NK-92 treated with Interleukin-12 subunit alpha and Interleukin-12 subunit beta, amount 100 ng/mL, for 24 hours (cell line): Measurements from ENCODE around the gene ABCC8.

Experiments used
- DNase-seq: peaks from one replicate; lab custom pipeline; 2025; lab: John Stamatoyannopoulos, UW

ABCC8 gene

GRCh38 chr11:17476317-17477083 lies at the start of gene ABCC8:
ABCC8 (minus strand) TSS chr11:17476845; CDS start chr11:17476776, 69 bp downstream.
- no peak for DNase-seq

GRCh38 chr11:17526326-17526725 lies 49.7 kb upstream of the ABCC8 start:
- DNase-seq: no peak

- DNase-seq: no peak
These were observed 48.9 kb upstream of the ABCC8 start for GRCh38 chr11:17525570-17525969.

GRCh38 chr11:17524221-17524620 lies 47.6 kb upstream of the ABCC8 start:
- no peak for DNase-seq

- DNase-seq: no peak
These were observed 46.0 kb upstream of the ABCC8 start for GRCh38 chr11:17522655-17523054.

- no peak for DNase-seq
These were observed 44.7 kb upstream of the ABCC8 start for GRCh38 chr11:17521106-17521900.

GRCh38 chr11:17519061-17519885 lies 42.6 kb upstream of the ABCC8 start:
- DNase-seq: no peak

GRCh38 chr11:17518366-17518765 lies 41.7 kb upstream of the ABCC8 start:
- DNase-seq: no peak

GRCh38 chr11:17517186-17517585 lies 40.5 kb upstream of the ABCC8 start:
- DNase-seq: no peak

- no peak for DNase-seq
These were observed 40.0 kb upstream of the ABCC8 start for GRCh38 chr11:17516551-17517150.

- DNase-seq: no peak
These were observed 39.0 kb upstream of the ABCC8 start for GRCh38 chr11:17515443-17516176.

GRCh38 chr11:17514476-17514875 lies 37.8 kb upstream of the ABCC8 start:
- no peak for DNase-seq

- no peak for DNase-seq
These were observed 37.2 kb upstream of the ABCC8 start for GRCh38 chr11:17513853-17514252.

- no peak for DNase-seq
These were observed 35.5 kb upstream of the ABCC8 start for GRCh38 chr11:17512101-17512500.

GRCh38 chr11:17511571-17511970 lies 34.9 kb upstream of the ABCC8 start:
- no peak for DNase-seq

GRCh38 chr11:17510507-17511206 lies 34.0 kb upstream of the ABCC8 start:
- DNase-seq: no peak

- DNase-seq: no peak
These were observed 32.1 kb upstream of the ABCC8 start for GRCh38 chr11:17508791-17509190.

GRCh38 chr11:17508306-17508705 lies 31.7 kb upstream of the ABCC8 start:
- no peak for DNase-seq

GRCh38 chr11:17507773-17508172 lies 31.1 kb upstream of the ABCC8 start:
- DNase-seq: no peak

- no peak for DNase-seq
These were observed 30.3 kb upstream of the ABCC8 start for GRCh38 chr11:17506942-17507341.

- DNase-seq: no peak
These were observed 29.7 kb upstream of the ABCC8 start for GRCh38 chr11:17506314-17506713.
